Body of pancreas (tissue), 4 donors: ENCODE data around the gene EIF3I.

Experiments used
- CTCF ChIP-seq, 7 experiments: fragments of 450-650 bp in 4 of 7; fragments of 200-600 bp in 3 of 7; sonication (generic) in 3 of 7; IDR thresholded peaks; one replicate each; pipeline ENCODE4 v1.5.1; 2016 to 2019; ENCODE audit warnings: antibody characterized with exemption in 7 of 7
- POLR2A ChIP-seq, 3 donors: fragments of 450-650 bp; IDR thresholded peaks; one replicate each; pipeline ENCODE4 v1.6.1; 2016; ENCODE audit warnings: antibody characterized with exemption in 3 of 3, mild to moderate bottlenecking in 2 of 3

- TF ChIP-seq CTCF (IDR thresholded peaks at IDR 0.05), result no peak
- TF ChIP-seq POLR2A (IDR thresholded peaks at IDR 0.05), result no peak
Measured at GRCh38 chr1:32242341-32242851, 20.2 kb downstream of the EIF3I start.
